DMS153 (cell line): Measurements from ENCODE around the gene ATOSB.

Experiments
- DNase-seq: peaks from one replicate; lab custom pipeline; 2025; lab: John Stamatoyannopoulos, UW

Gene ATOSB

DNA sequence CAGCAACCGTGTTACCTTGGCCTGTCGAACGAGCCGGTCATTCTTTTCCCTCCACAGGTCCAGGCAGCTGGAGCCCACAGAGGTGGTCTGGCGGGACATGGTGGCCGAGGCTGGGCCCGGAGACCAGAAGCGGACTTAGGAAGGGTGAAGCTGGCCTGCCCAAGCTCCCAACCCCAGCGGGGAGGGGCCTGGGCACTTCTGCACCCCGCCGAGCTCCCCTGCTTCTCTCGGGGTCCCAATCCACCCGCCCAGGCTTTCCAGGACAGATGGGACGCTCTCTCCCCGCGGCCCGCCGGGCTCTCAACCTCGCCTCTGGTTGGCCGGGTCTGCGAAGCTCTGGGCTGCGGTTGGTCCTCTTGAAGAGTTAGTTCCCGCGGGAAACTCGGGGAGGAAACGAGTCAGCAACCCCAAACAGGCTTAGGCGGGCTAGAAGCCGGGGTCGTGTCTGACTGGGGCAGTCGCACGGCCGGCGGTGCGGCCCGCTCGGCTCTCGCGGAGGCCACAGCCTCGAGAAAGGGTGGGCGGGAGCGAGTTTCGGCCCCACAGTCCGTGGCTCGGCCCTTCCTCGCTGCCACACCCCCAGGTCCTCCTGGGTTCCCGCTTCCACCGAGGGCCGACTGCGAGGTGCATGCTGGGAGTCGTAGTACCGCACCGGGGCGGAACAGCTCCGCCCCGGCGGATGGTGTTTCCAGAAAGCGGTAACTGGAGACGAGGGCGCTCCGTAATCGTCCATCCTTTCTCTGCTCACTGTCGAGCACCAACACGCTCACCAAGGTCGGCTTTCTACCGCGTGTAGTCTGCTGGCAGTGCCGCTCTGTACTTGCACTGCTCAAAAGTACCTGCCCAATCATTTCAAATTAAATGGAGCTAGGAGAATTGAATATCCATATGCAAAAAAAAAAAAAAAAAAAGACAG is 36.0 kb downstream of the ATOSB start, which contains the start of gene FANCG:
Gene FANCG (minus strand): TSS at position 517 of the 916 bp plus-strand sequence. CDS start 418 bp downstream, at position 99.
- DNase-seq: peak; percentile 84

DNA sequence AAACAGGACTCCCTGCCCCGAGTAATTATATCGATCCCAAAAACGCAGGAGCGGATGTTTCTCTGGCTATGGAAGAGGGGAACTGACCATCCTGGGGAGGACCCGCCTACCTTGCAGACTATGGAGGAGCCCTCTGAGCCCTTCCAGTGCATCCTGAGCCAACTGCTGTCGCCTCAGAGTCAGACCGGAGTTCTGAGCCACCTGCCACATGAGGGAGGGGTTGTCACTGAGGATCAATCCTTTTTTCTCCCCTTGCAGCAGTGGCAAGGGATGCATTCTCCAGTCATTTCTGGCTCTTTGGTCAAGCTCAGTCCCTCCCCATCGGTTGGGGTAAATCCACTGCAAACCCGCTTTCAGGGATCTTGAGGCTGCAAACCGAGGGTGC is 36.6 kb downstream of the ATOSB start:
- DNase-seq: no peak

DNA sequence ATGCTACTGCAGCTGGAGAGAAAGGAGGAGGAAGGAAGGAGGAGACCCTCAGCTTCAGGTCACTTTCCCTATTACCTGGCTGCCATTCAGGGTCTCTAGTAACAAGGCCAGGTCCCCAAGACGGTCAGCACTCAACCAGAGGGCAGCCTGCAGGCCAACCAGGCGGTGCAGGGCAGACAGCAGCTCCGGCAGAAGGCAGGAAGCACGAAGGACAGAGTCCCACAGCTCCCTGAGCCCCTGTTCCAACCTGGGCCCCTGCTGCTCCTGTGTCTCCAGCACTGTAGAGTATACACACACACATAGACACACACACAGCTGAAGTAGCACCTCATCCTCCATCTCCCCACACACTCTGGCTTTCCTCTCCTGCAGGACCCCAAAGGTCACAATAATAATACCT is 37.6 kb downstream of the ATOSB start:
- no peak for DNase-seq

DNA sequence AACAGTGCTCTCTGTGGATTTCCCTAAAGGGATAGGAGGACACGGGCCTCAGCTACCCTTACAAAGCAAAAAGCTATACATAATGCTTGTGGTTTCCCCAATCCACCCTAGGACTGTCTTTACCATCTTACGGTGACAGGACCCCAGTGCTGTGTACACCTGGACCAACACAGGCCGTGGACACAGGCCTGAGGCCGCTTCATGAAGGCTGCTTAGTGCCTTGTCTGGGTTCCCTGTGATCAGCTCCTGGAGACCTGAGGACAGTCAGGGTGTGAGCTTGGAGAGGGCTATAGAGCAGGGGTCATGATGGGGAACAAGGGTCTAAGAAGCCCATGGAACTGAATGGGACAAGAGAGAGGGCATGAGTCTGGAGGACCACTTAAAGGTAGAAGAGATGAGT is 38.8 kb downstream of the ATOSB start:
- no peak for DNase-seq

DNA sequence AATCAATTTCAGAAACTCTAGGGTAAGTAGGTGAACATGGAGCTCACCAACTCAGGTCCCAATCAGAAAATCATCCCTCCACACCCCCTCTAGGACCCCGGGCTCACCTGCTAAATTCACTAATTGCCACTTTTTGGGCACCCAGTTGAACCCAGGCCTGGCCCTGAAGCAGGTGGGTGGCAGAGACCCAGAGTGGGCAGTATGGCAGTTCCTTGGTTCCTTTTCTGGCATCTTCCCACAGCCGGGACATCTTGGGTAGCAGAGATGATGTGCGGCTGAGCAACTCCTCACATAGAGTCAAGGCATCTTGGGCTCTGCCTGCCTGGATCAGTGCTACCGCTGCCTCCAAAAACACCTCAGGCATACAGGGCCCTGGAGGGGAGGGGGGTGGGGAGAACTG is 40.3 kb downstream of the ATOSB start:
- DNase-seq: no peak

DNA sequence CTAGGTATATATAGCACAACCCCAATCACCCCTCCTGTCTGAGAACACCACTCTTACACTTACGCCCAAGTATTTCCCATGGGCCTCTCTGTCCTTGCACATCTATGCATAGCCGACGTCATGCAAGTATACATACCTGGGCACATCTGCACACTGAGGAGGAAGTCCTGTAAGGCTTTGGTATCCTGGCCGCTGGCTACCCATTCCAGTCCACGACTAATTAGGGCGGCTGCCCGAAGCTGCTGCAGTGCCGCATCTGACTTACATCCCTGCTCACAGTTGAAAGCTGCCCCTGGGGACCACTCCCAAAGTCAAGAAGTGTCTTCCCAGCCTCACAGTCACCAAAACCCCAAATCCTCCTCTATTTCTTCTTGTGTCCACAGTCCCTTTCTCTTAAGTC is 40.9 kb downstream of the ATOSB start:
- no peak for DNase-seq

DNA sequence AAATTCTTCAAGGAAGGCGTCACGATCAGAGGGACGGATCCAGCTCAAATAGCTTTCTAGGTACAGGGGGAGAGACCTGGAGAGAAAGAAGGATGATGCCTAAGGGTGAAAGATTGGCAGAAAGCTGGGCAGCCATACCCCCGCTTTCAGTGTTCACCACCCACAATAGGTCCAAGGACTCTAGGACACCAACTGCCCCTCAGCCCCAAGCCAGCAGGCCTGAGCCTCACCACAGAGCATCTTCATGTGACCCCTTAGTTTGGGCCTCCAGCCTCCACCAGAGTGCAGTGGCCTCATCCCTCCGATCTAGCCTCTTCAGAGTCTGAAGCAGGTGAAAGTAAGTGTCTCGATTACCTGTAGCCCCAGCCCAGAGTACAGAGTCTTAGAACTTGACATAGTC is 41.5 kb downstream of the ATOSB start:
- DNase-seq: no peak

DNA sequence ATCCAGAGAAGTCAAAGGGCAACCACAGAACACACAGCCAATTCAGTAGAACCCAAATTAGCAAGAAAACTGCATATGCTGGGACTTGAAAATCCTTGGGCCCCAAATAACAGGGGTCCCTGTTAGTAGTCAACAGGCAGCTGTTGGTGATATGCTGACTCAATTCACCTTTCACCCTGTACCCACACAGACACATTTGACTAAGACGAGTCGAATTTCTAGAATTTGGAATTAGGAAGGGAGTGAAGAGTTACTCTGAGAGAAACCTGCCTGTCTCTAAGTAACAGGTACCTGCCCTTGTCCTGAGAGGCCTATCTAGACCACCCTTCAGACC is 42.4 kb downstream of the ATOSB start:
- DNase-seq: no peak

DNA sequence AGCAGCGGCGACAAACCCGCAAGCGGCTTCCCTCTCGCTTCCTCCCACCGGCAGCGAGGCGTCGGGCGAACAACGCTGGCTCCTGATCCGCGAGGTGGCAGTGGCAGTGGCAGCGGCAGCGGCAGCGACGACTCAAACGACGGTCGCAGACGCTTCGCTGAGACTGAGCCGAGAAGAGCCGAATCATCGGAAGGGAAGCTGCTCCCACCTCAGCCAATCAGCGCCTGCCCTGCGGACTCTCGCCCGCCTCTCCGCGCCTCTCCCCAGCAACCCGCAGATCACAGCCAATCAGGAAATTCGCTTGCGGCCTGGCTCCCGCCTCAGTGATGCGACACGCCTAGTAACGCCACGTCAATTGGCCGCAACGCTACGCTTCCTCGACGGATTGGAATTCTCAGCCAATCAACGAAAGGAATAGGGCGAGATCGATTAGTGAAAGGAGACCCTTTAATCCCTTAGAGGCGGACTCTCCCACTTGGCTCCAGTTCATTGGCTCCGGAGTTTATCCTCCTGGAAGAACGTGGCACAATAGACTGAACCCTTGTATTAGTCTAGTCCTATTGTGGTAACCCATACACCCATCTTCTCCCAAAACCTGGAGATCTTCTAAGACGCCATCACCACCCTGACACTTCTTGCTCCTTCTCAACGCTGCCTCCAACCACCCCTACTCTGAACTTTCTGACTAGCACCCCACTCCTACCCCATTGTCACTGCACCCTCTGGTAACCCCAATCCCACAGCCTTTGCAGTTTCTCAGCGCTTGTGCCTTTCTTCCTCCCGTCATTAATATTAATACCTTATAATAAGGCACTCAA is 43.0 kb downstream of the ATOSB start, which contains the start of gene VCP:
Gene VCP (minus strand): TSS at position 165 of the 818 bp plus-strand sequence. CDS start 272 bp downstream, outside the sequence.
- DNase-seq: peak; percentile 99

DNA sequence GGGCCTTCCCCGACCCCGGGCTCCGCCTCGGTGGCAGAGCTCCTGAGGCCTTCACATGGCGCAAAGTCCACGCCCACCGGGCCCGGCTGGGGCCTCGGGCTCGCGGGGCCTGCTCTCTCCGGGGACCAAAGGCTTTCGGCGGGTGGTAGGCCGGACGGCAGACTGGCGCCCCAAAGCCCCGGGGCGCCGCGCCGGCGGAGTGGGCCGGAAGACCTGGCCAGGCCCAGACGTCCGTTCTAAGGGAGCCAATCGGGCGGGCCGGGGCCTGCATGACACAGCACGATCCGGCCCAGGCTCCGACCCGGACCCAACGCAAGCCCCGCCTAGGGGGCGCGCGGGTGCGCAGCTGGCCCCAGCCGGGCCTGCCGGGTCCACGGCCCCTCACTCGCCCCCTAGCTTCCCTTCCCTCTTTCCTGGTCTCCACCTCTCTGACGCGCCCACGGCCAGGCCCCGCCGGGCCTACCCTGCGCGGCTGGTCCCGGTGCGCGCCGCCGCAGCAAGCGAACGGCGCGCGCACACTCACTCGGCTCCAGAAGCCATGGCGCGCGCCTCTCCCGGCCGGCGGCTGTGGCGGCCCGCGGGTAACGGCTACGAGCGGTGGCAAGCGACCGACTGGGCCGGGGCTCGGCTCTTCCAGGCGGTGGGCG is 43.7 kb downstream of the ATOSB start:
- peak; percentile 48 for DNase-seq

DNA sequence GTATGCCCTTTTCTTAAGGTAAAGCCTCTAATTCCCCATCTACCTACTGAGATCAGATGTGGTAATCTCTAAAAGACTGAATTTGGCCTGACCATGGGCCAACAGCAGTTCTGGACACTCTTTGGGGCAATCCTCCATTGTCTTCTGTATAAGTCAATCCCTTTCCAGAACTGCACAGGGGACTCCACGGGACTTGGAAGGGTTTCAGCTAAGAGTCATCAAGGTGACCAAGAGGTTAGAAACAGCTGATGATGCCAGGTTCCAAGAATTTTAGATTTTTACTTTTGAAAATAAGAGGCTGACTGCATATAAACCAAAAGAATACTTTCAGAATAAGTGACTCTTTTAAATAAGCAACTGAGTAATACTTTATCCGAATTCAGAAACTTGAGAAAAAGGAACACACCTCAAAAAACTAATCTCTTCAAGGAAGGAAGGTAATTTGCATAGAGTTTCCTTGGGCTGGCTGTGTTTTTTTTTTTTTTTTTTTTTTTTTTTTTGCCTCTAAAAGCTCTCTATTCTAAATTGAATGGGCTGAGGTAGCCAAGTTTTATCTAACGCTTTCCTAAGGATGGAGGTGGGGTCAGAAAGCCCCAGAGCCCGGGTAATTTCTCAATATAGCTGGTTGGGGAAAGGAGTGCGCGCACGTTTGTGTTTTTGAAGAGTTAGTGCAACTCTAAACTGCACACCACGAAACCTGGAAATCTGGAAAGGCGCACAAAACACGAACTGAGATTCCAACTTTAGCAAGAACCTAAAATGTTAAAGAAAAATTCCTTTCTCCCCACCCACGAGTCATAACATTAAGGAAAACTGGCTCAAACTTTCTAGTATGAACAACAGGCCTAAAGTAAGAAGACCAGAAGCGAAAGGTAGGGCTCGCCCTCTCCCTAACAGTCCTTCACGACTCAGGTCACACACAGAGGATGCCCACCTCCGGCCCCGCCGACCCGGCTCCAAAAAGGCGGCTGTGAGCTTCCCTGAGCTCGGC is 44.5 kb downstream of the ATOSB start:
- DNase-seq: no peak

DNA sequence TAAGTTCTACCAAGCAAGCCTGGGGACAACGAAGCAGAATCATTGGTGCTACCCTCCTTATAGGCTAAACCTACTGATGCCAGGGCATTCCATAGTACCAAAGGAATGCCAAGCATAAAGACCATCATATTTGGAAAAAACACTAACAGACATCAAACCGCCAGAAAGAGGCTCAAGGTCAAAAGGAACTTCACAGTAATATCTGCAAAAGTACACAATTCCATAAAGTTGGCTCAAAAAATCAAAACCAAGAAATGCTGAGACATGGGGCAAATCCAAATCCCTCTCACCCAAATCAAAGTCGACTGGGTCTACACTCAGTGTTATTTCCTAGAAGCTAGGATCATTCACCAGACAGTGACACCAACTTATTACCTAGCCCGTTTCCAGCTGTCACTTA is 46.6 kb downstream of the ATOSB start:
- no peak for DNase-seq

DNA sequence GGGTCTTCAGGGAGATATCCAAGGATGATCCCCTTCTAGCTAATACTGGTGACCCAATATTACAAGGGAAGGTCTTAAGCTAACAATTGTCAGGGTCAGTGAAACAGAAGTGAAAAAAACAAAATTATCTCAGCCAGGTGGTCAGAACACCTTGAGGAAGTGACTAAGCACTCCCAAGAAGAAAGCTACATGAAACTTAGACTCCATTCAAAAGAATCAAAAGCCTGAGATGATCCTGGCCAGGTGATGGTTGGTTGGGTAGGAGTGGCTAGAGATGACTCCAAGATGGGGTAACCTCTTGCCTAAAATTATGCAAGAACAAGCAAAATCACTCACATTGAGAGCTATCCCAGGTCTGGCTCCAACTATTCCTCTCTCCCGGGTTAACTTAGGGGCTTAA is 48.6 kb downstream of the ATOSB start:
- DNase-seq: no peak

DNA sequence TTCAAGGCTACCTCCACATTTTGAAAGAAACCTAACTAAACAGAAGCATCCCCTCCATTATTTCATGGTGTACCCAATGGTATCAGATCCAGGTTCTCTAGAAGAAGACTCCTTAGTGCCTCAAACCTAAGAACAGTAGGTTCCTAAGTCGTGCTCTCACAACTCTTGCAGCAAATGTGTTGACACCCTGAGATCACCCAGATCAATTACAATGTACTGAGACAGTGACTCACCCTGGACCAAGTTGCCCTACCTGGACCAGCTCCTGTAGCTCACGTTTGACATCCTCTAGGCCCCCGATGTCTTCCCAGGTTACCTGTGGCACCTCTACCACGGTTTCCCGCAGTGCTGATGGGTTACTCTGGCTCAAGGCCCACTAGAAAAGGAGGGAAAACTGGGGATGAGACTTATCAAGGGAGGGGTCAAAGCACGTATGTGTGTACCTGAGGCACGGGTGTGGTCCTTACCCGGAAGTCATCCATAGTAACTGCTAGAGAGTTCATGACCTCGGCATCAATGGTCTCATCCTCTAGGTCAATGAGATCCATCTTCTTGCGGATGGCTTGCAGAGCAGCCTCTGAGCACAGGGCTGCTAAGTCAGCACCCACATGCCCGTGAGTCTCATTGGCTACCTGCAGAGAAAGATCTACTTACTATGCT is 55.0 kb downstream of the ATOSB start:
- DNase-seq: no peak

DNA sequence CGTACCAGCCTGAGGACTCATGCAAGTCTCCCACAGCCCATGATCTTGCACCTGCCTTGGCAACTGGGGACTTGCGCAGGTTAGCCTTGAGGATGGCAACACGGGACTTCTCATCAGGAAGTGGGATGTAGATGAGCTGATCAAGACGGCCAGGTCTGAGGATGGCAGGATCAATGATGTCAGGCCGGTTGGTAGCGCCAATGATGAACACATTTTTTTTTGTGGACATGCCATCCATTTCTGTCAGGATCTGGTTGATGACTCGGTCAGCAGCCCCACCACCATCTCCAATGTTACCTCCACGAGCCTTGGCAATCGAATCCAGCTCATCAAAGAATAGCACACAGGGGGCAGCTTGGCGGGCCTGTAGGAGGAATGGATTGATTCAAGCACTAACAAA is 56.2 kb downstream of the ATOSB start:
- DNase-seq: no peak

DNA sequence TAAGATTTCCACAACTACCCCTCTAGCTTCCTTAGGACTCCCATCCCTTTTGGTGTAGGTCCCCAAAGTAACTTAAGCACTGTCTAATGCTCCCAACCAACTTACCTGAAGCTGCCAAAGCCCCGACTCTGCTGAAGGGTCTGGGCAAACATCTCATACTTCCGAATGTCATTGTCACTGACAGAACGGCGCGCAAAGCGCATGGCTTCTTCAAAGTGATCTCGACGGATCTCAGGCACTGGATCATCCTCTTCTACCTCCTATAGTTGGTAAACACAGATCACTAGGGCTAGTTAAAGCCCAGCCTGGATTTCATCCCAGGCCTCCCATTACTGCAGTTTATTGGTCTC is 58.4 kb downstream of the ATOSB start:
- DNase-seq: no peak

DNA sequence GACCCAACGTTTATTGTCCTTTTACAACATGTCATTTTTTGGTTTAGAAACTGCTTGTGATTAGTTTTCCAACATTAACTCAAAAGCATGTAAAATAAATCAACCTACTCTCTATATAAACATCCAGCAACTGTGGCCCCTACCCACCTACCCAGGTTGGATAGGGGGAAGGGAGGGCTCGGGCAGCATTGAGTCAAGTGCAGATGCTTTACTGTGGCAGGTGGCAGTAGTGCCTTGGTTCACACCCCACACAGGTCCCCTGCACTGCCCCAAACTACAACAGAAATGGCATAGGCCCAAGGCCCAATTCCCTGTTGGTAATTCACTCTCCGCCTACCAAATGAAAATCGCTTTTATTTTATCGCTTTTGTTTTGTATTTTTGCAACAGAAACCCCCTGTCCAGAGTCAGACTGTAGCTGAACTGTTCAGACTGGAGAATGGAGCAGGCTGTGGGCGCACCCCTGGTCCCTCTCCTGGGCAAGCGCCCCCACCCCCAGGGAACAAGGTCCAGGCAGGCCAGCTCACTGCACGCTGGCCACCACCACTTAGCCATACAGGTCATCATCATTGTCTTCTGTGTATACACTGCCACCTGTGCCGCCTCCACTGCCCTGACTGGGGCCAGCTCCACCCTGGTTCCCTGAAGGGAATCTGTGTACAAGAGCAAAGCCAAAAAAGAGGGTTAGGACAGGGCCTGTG is 58.9 kb downstream of the ATOSB start:
- no peak for DNase-seq

DNA sequence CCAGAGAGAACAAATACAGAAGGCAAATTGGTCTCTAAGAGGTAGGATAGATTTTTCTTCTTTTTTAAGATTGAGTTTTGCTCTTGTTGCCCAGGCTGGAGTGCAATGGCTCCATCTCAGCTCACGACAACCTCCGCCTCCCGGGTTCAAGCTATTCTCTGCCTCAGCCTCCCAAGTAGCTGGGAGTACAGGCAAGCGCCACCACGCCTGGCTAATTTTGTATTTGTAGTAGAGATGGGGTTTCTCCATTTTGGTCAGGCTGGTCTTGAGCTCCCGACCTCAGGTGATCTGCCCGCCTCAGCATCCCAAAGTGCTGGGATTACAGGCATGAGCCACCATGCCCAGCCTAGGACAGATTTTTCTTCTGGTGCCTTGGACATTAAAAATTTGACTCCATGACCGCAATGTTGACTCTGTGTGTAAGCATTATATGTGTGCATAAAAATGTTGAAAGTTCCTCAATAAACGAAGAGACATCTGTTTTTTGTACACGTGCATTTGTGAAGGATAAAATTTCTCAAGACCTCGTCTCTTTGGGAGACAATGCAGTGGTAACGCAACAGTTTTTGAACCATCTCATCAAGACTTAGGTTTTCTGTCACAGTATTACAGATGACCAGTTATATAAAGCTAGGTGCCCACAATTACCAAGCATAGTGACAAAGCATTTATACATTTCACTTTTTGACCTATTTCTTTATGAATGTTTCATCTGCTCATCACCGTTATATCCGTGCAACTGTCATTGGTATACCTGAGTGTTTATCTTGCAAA is 60.6 kb downstream of the ATOSB start:
- DNase-seq: no peak

DNA sequence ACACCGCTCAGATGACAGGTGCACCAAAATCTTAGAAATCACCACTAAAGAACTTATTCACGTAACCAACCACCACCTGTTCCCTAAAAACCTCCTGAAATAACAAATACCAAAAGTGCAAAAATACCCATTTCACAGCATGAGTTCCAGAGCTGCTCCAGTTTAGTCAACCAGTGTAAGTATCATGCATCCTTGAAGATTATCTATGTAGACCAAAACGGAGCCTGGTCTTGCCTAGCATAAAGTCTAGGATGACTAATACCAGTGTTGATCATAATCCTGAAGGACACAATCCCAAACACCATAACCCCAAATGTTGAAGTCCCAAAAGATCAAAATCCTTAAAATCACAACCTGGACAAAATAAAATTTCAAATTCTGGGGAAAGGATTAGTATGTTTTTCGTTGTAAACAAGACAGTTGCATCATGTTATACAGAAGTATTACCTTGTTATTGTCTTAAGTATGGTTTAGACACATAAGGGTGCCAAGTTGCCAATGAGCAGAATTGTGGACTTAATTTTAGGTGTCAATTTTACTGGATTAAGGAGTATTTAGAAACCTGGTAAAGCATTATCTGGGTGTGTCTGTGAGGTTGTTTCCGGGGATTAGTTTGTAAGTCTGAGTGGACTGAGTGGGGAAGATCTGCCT is 61.4 kb downstream of the ATOSB start:
- no peak for DNase-seq
